ENCODE data around the gene HS6ST3. TPM values are rescaled to one million over a fixed set of nuclear protein-coding genes. Genes with fewer than 3 reads are reported as not detected.

Gene HS6ST3
- total RNA-seq, 1 donor from 2014 or later, result 0.12 TPM

- no peak for DNase-seq (ENCODE audit: extremely low read depth, low read depth, low spot score)
Observed at GRCh38 chr13:96860882-96861281, 771.0 kb downstream of the HS6ST3 start.

GRCh38 chr13:96862093-96862492 is 772.2 kb downstream of the HS6ST3 start:
- no peak for DNase-seq (ENCODE audit: extremely low read depth, low read depth, low spot score)

- no peak for DNase-seq (ENCODE audit: extremely low read depth, low read depth, low spot score)
Observed at GRCh38 chr13:96862999-96863398, 773.1 kb downstream of the HS6ST3 start.

GRCh38 chr13:96871469-96871868 is 781.6 kb downstream of the HS6ST3 start:
- no peak for DNase-seq (ENCODE audit: extremely low read depth, low read depth, low spot score)

- no peak for DNase-seq (ENCODE audit: extremely low read depth, low read depth, low spot score)
Observed at GRCh38 chr13:96880419-96880818, 790.5 kb downstream of the HS6ST3 start.

Other genes starting within 250 kb of the HS6ST3 start
- gene UGGT2, start 36.7 kb upstream of the HS6ST3 start, total RNA-seq, result 22.9 and 32.7 TPM in 2 replicates

Data from glomerular endothelial cell (primary cell).